NCI-H2029 treated with DMSO at 0.1 percent for 48 hours (cell line): ENCODE results near the gene IRF2BPL.
A peak's percentile ranks its signal among the peaks of the same experiment; 100 is the strongest.

ENCODE experiments used
- DNase-seq: peaks from one replicate; lab custom pipeline; 2025; lab: John Stamatoyannopoulos, UW

The IRF2BPL gene

DNA sequence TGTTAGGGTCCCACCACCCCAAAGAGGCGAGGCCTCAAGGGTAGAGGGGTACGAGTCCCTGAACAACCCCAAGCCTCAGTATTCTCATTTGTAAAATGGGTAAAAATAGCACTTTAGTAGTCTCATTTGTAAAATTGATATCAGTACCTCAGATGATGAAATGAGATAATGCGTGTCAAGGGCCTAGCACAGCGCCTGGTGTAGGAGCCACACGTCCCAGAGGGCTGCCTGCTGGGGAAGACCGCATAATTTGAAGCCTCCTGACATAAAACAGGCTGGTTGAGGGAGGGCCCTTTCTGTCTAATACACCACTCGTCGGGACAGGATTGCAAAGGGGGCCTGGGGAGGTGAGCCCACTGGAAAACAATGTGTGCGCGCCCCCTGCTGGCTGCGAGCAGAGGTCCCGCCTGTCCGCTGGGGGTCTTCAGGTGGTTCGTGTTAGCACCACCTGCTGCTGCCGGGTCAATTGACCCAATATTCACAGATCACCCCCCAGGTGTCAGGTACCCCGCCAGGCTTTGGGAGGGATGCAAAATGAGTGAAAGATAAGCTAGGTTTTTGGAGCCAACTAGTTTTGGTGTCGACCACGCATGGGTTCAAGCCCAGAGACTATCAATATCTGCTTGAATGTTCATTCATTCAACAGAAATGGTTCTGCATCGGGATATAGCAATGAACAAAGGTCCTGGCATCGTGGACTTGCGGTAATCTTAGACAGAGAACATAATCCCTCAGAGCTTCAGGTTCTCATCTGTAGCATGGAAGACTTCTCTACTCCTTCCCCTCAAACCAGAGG is 24.7 kb upstream of the IRF2BPL start:
- no peak for DNase-seq

DNA sequence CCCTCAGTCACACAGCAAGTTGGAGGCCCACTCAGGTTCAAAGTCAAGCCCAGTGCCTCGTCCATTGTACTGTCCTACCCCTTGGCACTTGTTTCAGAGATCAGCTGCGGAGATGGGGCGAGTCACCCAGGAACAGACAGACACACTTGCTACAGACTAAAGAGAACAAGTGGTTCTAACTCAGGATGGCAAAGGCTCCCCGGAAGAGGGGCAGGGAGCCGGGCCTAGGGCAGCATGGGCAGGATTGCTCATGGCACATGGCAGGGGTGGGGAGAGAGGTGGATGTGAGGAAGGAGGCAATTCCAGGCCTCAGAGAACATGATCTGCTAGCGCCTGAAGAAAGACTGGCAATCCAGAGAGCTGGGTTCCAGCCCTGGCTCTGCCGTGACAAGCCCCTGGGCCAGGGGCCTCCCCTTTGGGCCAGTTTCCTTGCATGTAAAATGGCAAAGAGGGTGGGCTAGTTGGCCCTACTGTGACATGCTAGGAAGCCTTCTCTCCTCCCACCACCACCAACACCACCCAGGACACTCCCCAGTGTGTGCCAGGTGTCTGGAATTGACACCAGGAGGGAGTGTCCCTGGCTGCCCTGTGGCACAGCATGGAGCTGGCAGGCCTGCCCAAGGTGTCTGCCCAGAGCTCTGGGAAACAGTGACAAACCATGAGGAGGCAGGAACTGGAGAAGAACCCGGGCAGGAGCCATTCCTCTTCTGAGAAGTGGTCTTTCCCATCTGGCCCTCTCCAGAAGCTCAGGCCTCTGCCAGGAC is 24.0 kb upstream of the IRF2BPL start:
- DNase-seq, result no peak

DNA sequence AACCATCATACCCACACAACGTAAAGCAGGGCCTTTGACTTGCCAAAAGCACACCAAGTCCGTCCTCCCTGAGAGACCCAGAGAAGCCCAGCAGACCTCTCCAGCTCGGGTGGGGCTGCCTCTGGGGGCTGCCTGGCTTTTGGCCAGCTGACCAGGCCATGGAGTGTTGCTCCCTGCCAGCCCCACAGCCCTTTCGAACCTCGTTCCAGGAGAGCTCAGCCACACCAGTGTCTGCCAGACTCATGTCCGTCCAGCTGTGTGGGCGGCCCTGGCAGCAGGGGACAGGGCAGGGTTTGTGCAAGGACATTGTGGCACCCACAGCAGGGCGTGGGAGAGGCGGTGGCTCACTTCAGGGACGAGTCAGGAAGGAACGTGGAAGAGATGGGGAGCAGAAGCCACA is 22.6 kb upstream of the IRF2BPL start:
- no peak for DNase-seq

DNA sequence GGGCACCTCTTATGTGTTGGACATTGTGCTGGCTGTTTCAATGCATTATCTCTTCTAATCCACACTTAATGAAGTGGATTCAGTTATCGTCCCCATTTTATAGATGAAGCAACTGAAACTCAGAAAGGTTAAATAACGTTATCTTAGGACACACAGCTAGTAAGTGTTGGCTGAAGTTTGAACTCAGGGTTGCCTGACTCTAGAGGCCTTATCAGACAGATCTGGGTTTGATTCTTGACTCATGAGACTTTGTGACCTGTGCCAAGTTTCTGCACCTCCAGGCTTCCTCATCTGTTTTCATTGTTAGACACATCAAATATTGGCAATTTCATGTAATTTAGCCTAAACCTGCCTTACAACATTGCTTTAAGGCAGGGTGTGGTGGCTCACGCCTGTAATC is 18.2 kb upstream of the IRF2BPL start:
- DNase-seq, result no peak

DNA sequence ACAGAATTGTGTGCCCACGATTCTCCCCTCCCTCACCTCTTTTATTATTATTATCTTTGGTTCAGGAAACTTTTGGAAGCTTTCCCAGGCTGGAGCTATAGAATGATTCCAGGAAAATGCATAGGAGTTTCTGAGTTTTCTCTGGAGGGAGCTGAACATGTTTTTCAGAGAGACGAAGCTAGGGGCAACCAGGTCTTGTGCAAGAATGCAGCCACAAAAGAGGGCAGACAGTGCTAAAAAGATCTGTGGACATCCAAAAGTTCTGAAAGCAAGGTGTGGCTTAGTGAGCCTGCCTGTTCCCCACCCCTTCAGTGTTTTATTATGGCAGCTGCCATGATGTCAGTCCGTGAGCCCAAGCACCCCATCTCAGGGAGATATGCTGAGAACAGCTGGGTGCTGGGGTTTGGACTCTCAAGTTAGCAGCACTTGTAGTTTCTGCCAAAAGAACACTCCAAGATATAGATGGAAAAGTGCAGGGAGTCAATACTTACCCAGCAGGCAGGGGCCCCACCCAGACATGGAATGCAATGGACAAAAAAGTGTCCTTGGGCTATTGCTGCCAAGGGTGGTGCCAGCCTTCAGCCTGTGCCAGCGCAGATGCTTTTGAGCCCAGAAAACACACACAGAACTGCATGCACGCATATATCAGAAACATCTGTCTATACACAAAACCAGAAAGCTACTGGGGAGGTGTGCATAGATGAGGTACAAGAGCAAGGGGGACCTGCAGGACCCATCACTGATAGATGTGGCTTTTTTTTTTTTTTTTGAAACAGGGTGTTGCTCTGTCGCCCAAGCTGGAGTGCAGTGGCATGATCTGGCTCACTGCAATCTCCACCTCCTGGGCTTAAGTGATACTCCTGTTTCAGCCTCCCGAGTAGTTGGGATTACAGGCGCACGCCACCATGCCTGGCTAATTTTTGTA is 17.0 kb upstream of the IRF2BPL start:
- DNase-seq, result no peak

GRCh38 chr14:77044783-77045237 is 16.3 kb upstream of the IRF2BPL start:
- DNase-seq, result no peak

GRCh38 chr14:77043984-77044485 is 15.5 kb upstream of the IRF2BPL start:
- DNase-seq, result no peak

DNA sequence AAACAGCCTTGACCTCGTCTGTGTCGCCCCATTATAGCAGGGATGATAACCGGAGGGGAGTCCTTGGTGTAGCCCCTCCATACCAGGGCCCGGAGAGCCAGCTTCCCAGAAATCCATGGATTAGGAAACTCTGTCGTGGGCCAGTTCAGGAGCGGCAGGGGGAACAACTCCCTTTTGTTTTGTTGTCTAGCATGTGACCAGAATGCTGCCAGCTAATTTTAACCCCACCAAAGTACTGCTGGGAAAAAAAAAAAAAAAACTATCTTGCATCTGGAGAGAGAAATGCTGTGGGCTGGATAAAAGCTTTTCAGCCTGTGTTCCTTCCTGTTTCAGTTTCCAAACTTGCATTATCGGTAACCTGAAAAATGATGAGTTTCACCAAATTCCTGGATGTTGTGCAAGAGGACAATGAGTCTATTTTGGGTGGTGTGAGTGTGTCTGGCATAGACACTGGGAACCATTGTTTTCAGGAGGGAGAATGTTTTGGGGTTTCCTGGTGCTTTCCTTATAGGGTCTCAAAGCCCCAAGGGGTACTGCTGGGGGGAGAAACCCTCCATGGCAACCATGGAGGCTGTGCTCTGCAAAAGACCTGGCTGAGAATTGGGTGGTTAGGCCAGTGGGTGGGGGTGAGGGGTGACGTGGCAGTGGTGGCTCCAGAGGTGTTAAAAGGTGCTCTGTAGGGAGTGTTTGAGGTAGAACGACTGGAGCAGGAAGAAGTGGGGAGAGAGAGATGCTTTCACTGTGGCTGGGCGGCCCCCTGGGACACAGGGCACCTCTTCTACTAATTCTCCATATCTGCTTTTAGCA is 14.9 kb upstream of the IRF2BPL start:
- DNase-seq, result no peak

DNA sequence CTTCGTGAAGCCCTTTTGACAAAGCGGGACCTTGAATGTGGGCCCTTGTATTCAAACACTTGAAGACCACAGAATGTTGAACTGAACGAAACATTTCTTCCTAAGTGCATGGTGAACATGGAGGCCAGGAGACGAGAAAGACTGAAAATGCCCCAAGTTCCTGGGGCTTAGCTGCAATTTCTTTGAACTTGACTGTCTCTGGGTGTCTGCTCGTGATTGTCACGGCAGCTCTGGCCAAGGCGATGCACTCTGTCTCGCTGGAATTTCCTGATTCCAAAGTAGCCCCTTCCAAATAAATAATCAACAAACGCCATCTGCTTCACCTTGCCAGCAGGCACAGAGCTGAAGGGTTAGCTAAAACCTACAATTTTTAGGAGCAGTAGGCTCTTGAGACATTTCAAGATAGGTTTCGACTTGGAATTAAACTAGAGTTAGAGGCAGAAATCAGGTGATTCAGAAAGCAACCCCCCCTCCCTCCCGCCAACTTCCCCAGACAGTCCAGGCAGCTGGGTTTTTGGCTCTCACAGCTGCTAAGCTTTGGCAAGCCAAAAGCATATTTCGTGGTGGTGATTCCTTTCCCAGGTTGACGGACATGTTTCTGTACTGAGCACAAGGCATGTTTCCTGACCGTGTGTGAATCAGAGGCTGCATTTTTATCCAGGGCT is 13.5 kb upstream of the IRF2BPL start:
- no peak for DNase-seq

DNA sequence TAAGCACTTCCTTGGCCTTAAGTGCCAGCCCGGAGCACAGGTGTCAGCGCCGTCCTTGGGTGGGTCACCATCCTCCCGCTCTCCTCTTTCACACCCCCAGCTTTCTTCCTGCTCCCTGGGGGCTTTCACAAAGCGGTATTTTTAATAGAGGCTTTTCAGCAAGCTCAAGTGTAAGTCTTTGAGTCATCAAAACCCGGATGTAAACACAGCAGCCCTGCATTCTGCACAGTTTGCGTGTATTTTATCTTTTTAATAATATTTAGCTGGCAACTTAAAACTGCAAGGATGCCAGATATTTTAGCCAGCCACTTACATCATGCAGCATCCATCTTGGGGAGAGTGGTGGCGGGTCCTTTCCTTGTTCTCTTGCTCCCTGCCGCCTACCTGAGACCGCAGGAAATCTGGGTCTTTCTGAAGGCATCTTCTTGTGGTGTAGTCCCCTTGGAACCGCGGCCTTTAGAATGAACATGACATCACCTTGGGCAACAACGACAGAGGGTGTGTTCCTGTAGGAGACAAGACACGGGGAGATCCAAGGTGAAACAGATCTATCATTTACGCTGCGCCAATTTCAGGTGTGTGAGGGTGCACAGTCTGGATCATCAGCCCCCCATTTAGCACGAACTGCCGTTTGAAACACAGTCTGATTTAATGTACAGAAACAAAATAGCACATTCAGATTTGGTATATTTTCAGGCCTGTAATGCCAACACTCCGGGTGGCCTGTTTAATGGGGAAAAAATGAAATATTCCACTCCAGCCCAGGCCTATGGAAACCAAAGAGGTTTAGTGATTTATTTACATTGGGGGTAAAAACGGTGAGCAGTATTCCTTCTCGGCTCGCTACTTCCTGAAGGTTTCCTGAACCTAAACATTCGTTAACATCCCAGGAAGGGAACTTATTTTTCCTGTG is 12.5 kb upstream of the IRF2BPL start:
- no peak for DNase-seq

DNA sequence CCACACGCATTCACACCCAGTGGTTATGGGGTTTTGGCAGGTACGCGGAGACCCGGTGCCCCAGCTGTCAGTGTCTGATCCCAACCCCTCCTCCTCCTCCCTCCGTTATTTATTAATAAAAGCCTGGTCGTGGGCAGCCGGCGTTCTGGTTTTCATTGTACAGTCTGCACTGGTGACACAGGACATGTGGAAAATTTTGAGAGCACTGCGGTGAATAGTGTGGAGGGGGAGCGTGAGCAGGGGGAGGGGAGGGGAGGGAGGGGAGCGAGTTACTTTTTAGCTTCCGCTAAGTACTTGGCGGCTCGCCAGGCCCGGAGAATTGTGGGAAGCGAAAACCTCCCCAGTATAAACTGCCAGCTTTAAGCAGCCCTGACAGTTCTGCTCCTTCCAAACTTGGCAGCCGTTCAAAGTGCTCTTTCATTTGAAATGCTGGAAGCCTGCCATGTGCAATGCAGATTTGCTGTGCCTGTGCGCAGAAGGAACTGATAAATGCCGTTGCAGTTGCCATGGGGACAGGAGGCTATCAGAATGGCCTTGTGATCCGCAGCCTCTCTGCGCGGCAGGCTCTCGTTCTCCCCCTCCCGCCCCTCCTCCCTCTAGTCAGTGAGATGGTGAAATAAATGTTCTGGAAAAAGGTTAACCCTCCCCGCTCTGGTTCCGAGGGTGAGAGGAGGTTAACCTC is 11.7 kb upstream of the IRF2BPL start:
- peak; percentile 92 for DNase-seq

GRCh38 chr14:77039285-77040058 is 11.0 kb upstream of the IRF2BPL start:
- no peak for DNase-seq

GRCh38 chr14:77037938-77038568 is 9.5 kb upstream of the IRF2BPL start:
- no peak for DNase-seq

- DNase-seq, result no peak
Measured at GRCh38 chr14:77037215-77037937, 8.9 kb upstream of the IRF2BPL start.

- DNase-seq, result no peak
Measured at GRCh38 chr14:77036484-77037214, 8.1 kb upstream of the IRF2BPL start.

DNA sequence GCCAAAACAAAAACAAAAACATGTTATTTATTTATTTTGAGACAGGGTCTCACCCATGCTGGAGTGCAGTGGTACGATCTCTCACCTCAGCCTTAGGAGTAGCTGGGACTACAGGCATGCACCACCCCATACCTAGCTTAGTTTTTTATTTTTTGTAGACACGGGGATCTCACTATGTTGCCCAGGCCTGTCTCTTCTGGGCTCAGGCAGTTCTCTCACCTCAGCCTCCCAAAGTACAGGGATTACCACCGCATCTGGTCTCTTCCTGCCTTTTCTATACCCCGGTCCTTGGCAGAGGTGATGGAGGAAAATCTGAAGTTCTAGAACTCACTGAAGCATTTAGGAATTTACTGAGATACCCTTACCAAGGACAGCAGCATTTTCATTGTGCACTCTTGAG is 6.8 kb upstream of the IRF2BPL start:
- no peak for DNase-seq
